Measurements from ENCODE around the gene PMVK. TPM values are rescaled to one million over a fixed set of nuclear protein-coding genes. Genes with fewer than 3 reads are reported as not detected.

PMVK gene
- total RNA-seq, 4 donors from 2014 or later, result 7.4 to 16.2 (median 12.1) TPM

DNA sequence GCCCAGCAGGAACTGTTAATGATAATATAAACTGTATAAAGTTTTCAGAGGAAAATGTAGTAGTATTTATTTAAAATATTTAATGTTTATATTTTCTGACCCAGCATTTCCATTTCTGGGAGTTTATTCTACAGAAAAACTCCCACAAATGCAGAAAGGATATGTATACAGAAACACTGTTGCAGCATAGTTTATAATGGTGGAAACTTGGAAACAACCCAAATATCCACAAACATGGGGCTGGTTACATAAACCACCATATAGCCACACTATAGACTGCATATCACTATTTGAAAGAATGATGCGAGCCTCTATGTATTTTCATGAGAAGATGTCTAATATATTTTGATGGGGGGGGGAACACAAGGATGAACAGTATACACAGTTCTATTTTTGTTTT is 34.9 kb downstream of the PMVK start:
- no peak for ATAC-seq (ENCODE audit: low FRiP score)
- DNase-seq (ENCODE audit: low spot score), result no peak
- no peak for TF ChIP-seq CTCF (IDR thresholded peaks at IDR 0.05)

GRCh38 chr1:154899041-154899440 is 37.5 kb downstream of the PMVK start:
- no peak for ATAC-seq (ENCODE audit: low FRiP score)
- no peak for DNase-seq (ENCODE audit: low spot score)
- TF ChIP-seq CTCF (IDR thresholded peaks at IDR 0.05), result no peak

GRCh38 chr1:154896771-154897286 is 39.7 kb downstream of the PMVK start:
- no peak for TF ChIP-seq CTCF (IDR thresholded peaks at IDR 0.05)
- ATAC-seq (ENCODE audit: low FRiP score), result no peak
- no peak for DNase-seq (ENCODE audit: low spot score)

GRCh38 chr1:154895798-154896197 is 40.7 kb downstream of the PMVK start:
- no peak for TF ChIP-seq CTCF (IDR thresholded peaks at IDR 0.05)
- no peak for DNase-seq (ENCODE audit: low spot score)
- ATAC-seq (ENCODE audit: low FRiP score), result no peak

DNA sequence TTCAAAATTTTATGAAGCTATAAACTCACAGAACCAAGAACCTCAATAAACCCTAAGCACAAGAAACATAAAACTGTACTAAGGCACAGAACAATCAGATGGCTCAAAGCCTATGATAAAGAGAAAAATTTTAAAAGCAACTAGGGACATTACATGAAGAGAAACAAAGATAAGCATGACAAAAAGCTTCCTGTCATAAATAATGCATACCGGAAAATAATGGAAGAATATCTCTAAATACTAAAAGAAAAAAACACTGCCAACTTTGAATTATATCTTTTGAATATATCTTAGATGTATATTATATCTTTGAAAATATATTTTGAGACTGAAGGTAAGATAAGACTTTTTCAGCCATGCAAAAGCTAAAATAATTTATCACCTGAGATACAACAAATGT is 45.1 kb downstream of the PMVK start:
- no peak for TF ChIP-seq CTCF (IDR thresholded peaks at IDR 0.05)
- no peak for DNase-seq (ENCODE audit: low spot score)

GRCh38 chr1:154888757-154889156 is 47.8 kb downstream of the PMVK start:
- TF ChIP-seq CTCF (IDR thresholded peaks at IDR 0.05), result no peak
- ATAC-seq (ENCODE audit: low FRiP score) (no peak), DNase-seq (ENCODE audit: low spot score) (no peak)

More for the DNA sequence above, 45.1 kb downstream of the PMVK start:
- ATAC-seq (ENCODE audit: low FRiP score), result no peak

GRCh38 chr1:154886281-154887015 is 50.1 kb downstream of the PMVK start:
- DNase-seq (ENCODE audit: low spot score), result no peak
- no peak for TF ChIP-seq CTCF (IDR thresholded peaks at IDR 0.05)
- ATAC-seq (ENCODE audit: low FRiP score), result no peak
